ENCODE data around the gene ARL16.

GRCh38 chr17:81691196-81691595 is 7.6 kb upstream of the ARL16 start:
- TF ChIP-seq CTCF (IDR thresholded peaks at IDR 0.05) (no peak), POLR2A (IDR thresholded peaks at IDR 0.05; ENCODE audit: low read length) (no peak), JUN (IDR thresholded peaks at IDR 0.05) (no peak), EHMT2 (IDR thresholded peaks at IDR 0.05; ENCODE audit: low read depth) (no peak), SMC3 (IDR thresholded peaks at IDR 0.05) (no peak), MAX (IDR thresholded peaks at IDR 0.05) (no peak), BCL3 (IDR thresholded peaks at IDR 0.05) (no peak), RAD21 (conservative IDR thresholded peaks at IDR 0.05 in 1 of 2, IDR thresholded peaks at IDR 0.05 in 1 of 2) (no peak)
